Activated T-cell treated with anti-CD3 and anti-CD28 coated beads for 24 hours (primary cell): ENCODE measurements around the gene AAGAB.

Experiments
- DNase-seq: peaks from one replicate; pipeline ENCODE4 v3.0.0-alpha.2; 2020; ENCODE audit warnings: low read depth

AAGAB gene

GRCh38 chr15:67188551-67189218 is 65.8 kb downstream of the AAGAB start:
- DNase-seq: no peak

GRCh38 chr15:67187351-67187854 is 67.1 kb downstream of the AAGAB start:
- no peak for DNase-seq

GRCh38 chr15:67186688-67187087 is 67.8 kb downstream of the AAGAB start:
- DNase-seq: no peak

- DNase-seq: no peak
Measured at GRCh38 chr15:67186226-67186649, 68.2 kb downstream of the AAGAB start.

- no peak for DNase-seq
Measured at GRCh38 chr15:67185621-67186225, 68.7 kb downstream of the AAGAB start.

- no peak for DNase-seq
Measured at GRCh38 chr15:67185051-67185450, 69.4 kb downstream of the AAGAB start.

GRCh38 chr15:67184208-67184925 is 70.1 kb downstream of the AAGAB start:
- no peak for DNase-seq

GRCh38 chr15:67183443-67184169 is 70.9 kb downstream of the AAGAB start:
- no peak for DNase-seq

- no peak for DNase-seq
Measured at GRCh38 chr15:67181221-67181639, 73.2 kb downstream of the AAGAB start.

- DNase-seq: no peak
Measured at GRCh38 chr15:67180514-67181191, 73.8 kb downstream of the AAGAB start.

- DNase-seq: no peak
Measured at GRCh38 chr15:67180035-67180434, 74.4 kb downstream of the AAGAB start.

- no peak for DNase-seq
Measured at GRCh38 chr15:67179411-67179995, 75.0 kb downstream of the AAGAB start.

- DNase-seq: no peak
Measured at GRCh38 chr15:67178569-67179210, 75.8 kb downstream of the AAGAB start.

- no peak for DNase-seq
Measured at GRCh38 chr15:67177752-67178151, 76.7 kb downstream of the AAGAB start.

- DNase-seq: no peak
Measured at GRCh38 chr15:67176195-67176971, 78.1 kb downstream of the AAGAB start.

- no peak for DNase-seq
Measured at GRCh38 chr15:67175643-67176071, 78.8 kb downstream of the AAGAB start.

GRCh38 chr15:67174864-67175573 is 79.4 kb downstream of the AAGAB start:
- no peak for DNase-seq

- no peak for DNase-seq
Measured at GRCh38 chr15:67174446-67174845, 80.0 kb downstream of the AAGAB start.

- DNase-seq: no peak
Measured at GRCh38 chr15:67173786-67174185, 80.7 kb downstream of the AAGAB start.
